H1 (cell line): Measurements from ENCODE around the gene CPXM2. TPM values are rescaled to one million over a fixed set of nuclear protein-coding genes. Genes with fewer than 3 reads are reported as not detected.
A peak's percentile ranks its signal among the peaks of the same experiment; 100 is the strongest.

Source experiments
- CTCF ChIA-PET: fragments of 300-600 bp; sonication (Branson Sonifier 250); formaldehyde crosslinking; loops from one replicate; lab custom pipeline; 2021; ENCODE audit not compliant: partially characterized antibody; lab: Charles Lee
- POLR2A ChIA-PET: fragments of 300-600 bp; sonication (Branson Sonifier 250); formaldehyde crosslinking; loops from one replicate; lab custom pipeline; 2021; ENCODE audit warnings: inconsistent platforms; ENCODE audit not compliant: partially characterized antibody; lab: Charles Lee
- DNase-seq, 2 experiments: peaks; one replicate each; pipeline versions ENCODE4 v3.0.0 to v3.0.0-alpha.2; 2010 to 2022; ENCODE audit warnings: low spot score in 2 of 2, low read depth in 1 of 2, mixed read lengths in 1 of 2
- FAIRE-seq: peaks from 2 replicates; lab custom pipeline; 2011; peaks lifted over from hg19 to GRCh38; lab: Jason Lieb, UNC
- H2AFZ ChIP-seq: 2 replicates; pipeline ENCODE4 v1.8.1; 2012; ENCODE audit warnings: low read length, inconsistent platforms
- H2AK5ac ChIP-seq: 2 replicates; pipeline ENCODE4 v1.6.1; 2013; ENCODE audit warnings: low read depth, low read length
- H2BK120ac ChIP-seq: replicated peaks from 2 replicates; pipeline ENCODE3; 2013; ENCODE audit warnings: low read depth, low read length, inconsistent platforms
- H2BK12ac ChIP-seq: 2 replicates; pipeline ENCODE4 v1.6.1; 2013; ENCODE audit warnings: low read depth, low read length
- H2BK15ac ChIP-seq: 2 replicates; pipeline ENCODE4 v1.6.1; 2013; ENCODE audit warnings: low read length
- H2BK20ac ChIP-seq: 2 replicates; pipeline ENCODE4 v1.6.1; 2013; ENCODE audit warnings: low read length
- H2BK5ac ChIP-seq: 2 replicates; pipeline ENCODE4 v1.6.1; 2013; ENCODE audit warnings: low read depth, low read length
- H3K14ac ChIP-seq: 2 replicates; pipeline ENCODE4 v1.6.1; 2013; ENCODE audit warnings: inconsistent platforms; ENCODE audit not compliant: insufficient read length
- H3K18ac ChIP-seq: 2 replicates; pipeline ENCODE4 v1.6.1; 2013; ENCODE audit warnings: low read length; ENCODE audit errors: extremely low read depth
- H3K23ac ChIP-seq: 2 replicates; pipeline ENCODE4 v1.6.1; 2013; ENCODE audit warnings: inconsistent platforms; ENCODE audit not compliant: insufficient read length
- H3K23me2 ChIP-seq: 2 replicates; pipeline ENCODE4 v1.6.1; 2013; ENCODE audit warnings: low read depth, low read length
- H3K27ac ChIP-seq: 2 replicates; pipeline ENCODE4 v1.6.1; 2011; ENCODE audit warnings: low read depth, low read length, inconsistent platforms
- H3K27me3 ChIP-seq, 4 experiments: replicated peaks in 1 of 4; 1 replicate in 1 of 4; 2 replicates in 3 of 4; pipeline versions ENCODE4 v1.6.1 to v1.8.1; 2011 to 2013; ENCODE audit warnings: low read length in 3 of 4, mild to moderate bottlenecking in 3 of 4, inconsistent platforms in 2 of 4, mixed read lengths in 2 of 4, moderate library complexity in 1 of 4; ENCODE audit not compliant: control insufficient read depth in 3 of 4, insufficient read depth in 3 of 4; ENCODE audit errors: extremely low read depth in 1 of 4
- H3K36me3 ChIP-seq, 4 experiments: 2 replicates each; pipeline versions ENCODE4 v1.6.1 to v1.8.1; 2011 to 2013; ENCODE audit warnings: mild to moderate bottlenecking in 4 of 4, low read length in 3 of 4, moderate library complexity in 2 of 4, control low read depth in 1 of 4, inconsistent platforms in 1 of 4; ENCODE audit not compliant: insufficient read depth in 4 of 4, control insufficient read depth in 2 of 4
- H3K4ac ChIP-seq: replicated peaks from 2 replicates; pipeline ENCODE3; 2013; ENCODE audit warnings: low read length, low read depth, mixed read lengths, inconsistent platforms; ENCODE audit not compliant: insufficient read length
- H3K4me1 ChIP-seq, 4 experiments: replicated peaks in 1 of 4; 1 replicate in 1 of 4; 2 replicates in 3 of 4; pipeline versions ENCODE4 v1.6.1 to v1.8.1; 2011 to 2013; ENCODE audit warnings: low read length in 3 of 4, inconsistent platforms in 2 of 4, mixed read lengths in 1 of 4; ENCODE audit not compliant: insufficient read depth in 4 of 4, control insufficient read depth in 3 of 4
- H3K4me2 ChIP-seq, 2 experiments: 2 replicates each; pipeline versions ENCODE4 v1.6.1 to v1.8.1; 2011 to 2013; ENCODE audit warnings: low read depth in 2 of 2, low read length in 2 of 2, control low read depth in 1 of 2, inconsistent platforms in 1 of 2, mild to moderate bottlenecking in 1 of 2; ENCODE audit not compliant: insufficient read depth in 1 of 2
- H3K4me3 ChIP-seq, 4 experiments: fragments of 200-600, 300-600 bp in 1 of 4; sonication (generic), shearing (Covaris generic), sonication (Bioruptor Twin) in 1 of 4; 2 replicates each; pipeline versions ENCODE4 v1.5.1 to v1.8.1; 2011 to 2016; ENCODE audit warnings: low read length in 4 of 4, low read depth in 3 of 4, control low read depth in 2 of 4, inconsistent platforms in 2 of 4, mild to moderate bottlenecking in 2 of 4, mixed read lengths in 1 of 4, moderate library complexity in 1 of 4; ENCODE audit not compliant: insufficient read depth in 2 of 4; ENCODE audit errors: extremely low read depth in 1 of 4
- H3K56ac ChIP-seq: replicated peaks from 2 replicates; pipeline ENCODE3; 2013; ENCODE audit warnings: low read depth, mild to moderate bottlenecking, mixed read lengths, low read length, inconsistent platforms; ENCODE audit not compliant: insufficient read length
- H3K79me1 ChIP-seq: 2 replicates; pipeline ENCODE4 v1.6.1; 2013; ENCODE audit warnings: low read depth, low read length, control low read depth
- H3K79me2 ChIP-seq, 2 experiments: 2 replicates each; pipeline versions ENCODE4 v1.6.1 to v1.8.1; 2012 to 2013; ENCODE audit warnings: low read length in 2 of 2, mild to moderate bottlenecking in 2 of 2, inconsistent platforms in 1 of 2; ENCODE audit not compliant: insufficient read depth in 2 of 2, control insufficient read depth in 1 of 2
- H3K9ac ChIP-seq, 4 experiments: replicated peaks in 1 of 4; 1 replicate in 1 of 4; 2 replicates in 3 of 4; pipeline versions ENCODE4 v1.6.1 to v1.8.1; 2011 to 2013; ENCODE audit warnings: low read depth in 3 of 4, low read length in 3 of 4, control low read depth in 2 of 4, mild to moderate bottlenecking in 2 of 4, moderate library complexity in 2 of 4, inconsistent platforms in 1 of 4; ENCODE audit errors: extremely low read depth in 1 of 4
- H3K9me3 ChIP-seq, 2 experiments: 2 replicates each; pipeline versions ENCODE4 v1.6.1 to v1.8.1; 2012 to 2013; ENCODE audit warnings: mild to moderate bottlenecking in 2 of 2, moderate library complexity in 2 of 2, control low read depth in 1 of 2, inconsistent platforms in 1 of 2, low read depth in 1 of 2, low read length in 1 of 2, mixed read lengths in 1 of 2; ENCODE audit not compliant: insufficient read depth in 2 of 2
- H4K20me1 ChIP-seq, 2 experiments: replicated peaks in 1 of 2; 2 replicates each; pipeline versions ENCODE3 to v1.8.1; 2011 to 2013; ENCODE audit warnings: inconsistent platforms in 2 of 2, low read length in 2 of 2, mild to moderate bottlenecking in 1 of 2; ENCODE audit not compliant: insufficient read depth in 2 of 2, control insufficient read depth in 1 of 2
- H4K5ac ChIP-seq: 2 replicates; pipeline ENCODE4 v1.6.1; 2013; ENCODE audit warnings: low read length, low read depth, mixed read lengths, inconsistent platforms; ENCODE audit not compliant: insufficient read length
- H4K8ac ChIP-seq: 2 replicates; pipeline ENCODE4 v1.8.0; 2013; ENCODE audit warnings: mild to moderate bottlenecking, moderate library complexity, low read length, inconsistent platforms; ENCODE audit not compliant: insufficient read depth; ENCODE audit errors: extremely low read depth
- H4K91ac ChIP-seq: replicated peaks from 2 replicates; pipeline ENCODE3; 2013; ENCODE audit warnings: low read length, mixed read lengths, inconsistent platforms; ENCODE audit not compliant: insufficient read length
- ASH2L ChIP-seq: fragments of 200-600, 300-600 bp; sonication (generic); IDR thresholded peaks from one replicate; pipeline ENCODE4 v1.7.1; 2017; ENCODE audit warnings: low read length
- BACH1 ChIP-seq: IDR thresholded peaks from 2 replicates; pipeline ENCODE4 v1.6.1; 2012; ENCODE audit warnings: low read length, improper control_type of control experiment
- CBX5 ChIP-seq: fragments of 300-800, 300-1000 bp; sonication (generic); IDR thresholded peaks from 2 replicates; pipeline ENCODE4 v1.7.1; 2016; ENCODE audit warnings: antibody characterized with exemption, low read length, low read depth
- CTCF ChIP-seq, 3 experiments: IDR thresholded peaks; 1 replicate in 2 of 3; 2 replicates in 1 of 3; pipeline versions ENCODE4 v1.5.1 to v1.6.1; 2011; ENCODE audit warnings: low read length in 3 of 3, mild to moderate bottlenecking in 3 of 3, inconsistent platforms in 2 of 3, low read depth in 1 of 3, moderate library complexity in 1 of 3; ENCODE audit not compliant: insufficient read depth in 1 of 3; ENCODE audit errors: control extremely low read depth in 1 of 3
- RAD21 ChIP-seq, 2 experiments: IDR thresholded peaks in 1 of 2; conservative IDR thresholded peaks in 1 of 2; 2 replicates each; pipeline ENCODE4 v1.6.1; 2011; ENCODE audit warnings: low read depth in 2 of 2, low read length in 2 of 2, improper control_type of control experiment in 1 of 2, inconsistent platforms in 1 of 2, mild to moderate bottlenecking in 1 of 2, moderate library complexity in 1 of 2
- SIRT6 ChIP-seq: IDR thresholded peaks from one replicate; pipeline ENCODE4 v1.7.1; 2012; ENCODE audit warnings: low read length, inconsistent platforms
- WGBS, 2 experiments: shearing (Covaris generic) in 1 of 2; methylation state at CpG; one replicate each; pipeline versions ENCODE4 v1.1.6 to v1.1.7; 2013 to 2015; ENCODE audit warnings: low lambda C conversion rate in 2 of 2, mixed read lengths in 2 of 2, inconsistent platforms in 1 of 2, low coverage in 1 of 2, missing lambda C conversion rate in 1 of 2; ENCODE audit not compliant: insufficient replicate concordance in 2 of 2, insufficient coverage in 1 of 2, insufficient read length in 1 of 2; ENCODE audit errors: extremely low coverage in 1 of 2, missing lambda C conversion rate in 1 of 2; 5-methylcytosine and 5-hydroxymethylcytosine counted together
- polyA plus RNA-seq, 7 experiments: library from polyadenylated mRNA; depleted of rRNA in 3 of 7; stranded (reverse) in 5 of 7; unstranded in 2 of 7; fragments of >200 nt in 5 of 7; fragments of 200-250 nt in 2 of 7; gene quantifications; 1 replicate in 5 of 7; 2 replicates in 1 of 7; 4 replicates in 1 of 7; pipeline versions ENCODE4 v1.2.1 to v1.2.3, GENCODE V29; 2011 to 2013; ENCODE audit warnings: missing spikeins in 2 of 7, mixed read lengths in 2 of 7
- total RNA-seq: library from RNA; stranded (reverse); fragmentation: NEBNext Ultra II Directional; extraction: Animal tissue kit (Norgen Biotek cat#: 25700); gene quantifications from 2 replicates; pipeline ENCODE4 v1.2.1, GENCODE V29; 2021

Gene CPXM2
- total and polyA plus RNA-seq, 2 of the 8 experiments (the other 6 are each of a cell fraction or from before 2014, with no cell fraction given) = 2.4 to 2.9 TPM

- no peak overlapping the region for H4K5ac ChIP-seq
- no peak overlapping the region for H3K27ac ChIP-seq
- H2AK5ac ChIP-seq = no peak overlapping the region
- WGBS, 2 experiments = 83% methylated on average over 6 of the region's 6 CpGs; no CpG with 5 or more reads in 1 of the 2 experiments
- no peak overlapping the region for H3K4me2 ChIP-seq
- no peaks in the 10 kb centered on the region for H3K9me3 ChIP-seq
- H2BK12ac ChIP-seq = no peak overlapping the region
- no peak overlapping the region for H3K4ac ChIP-seq
- H3K23me2 ChIP-seq = no peaks in the 10 kb centered on the region
- no peak for FAIRE-seq
- no peak overlapping the region for H2BK15ac ChIP-seq
- no peaks in the 10 kb centered on the region for H4K20me1 ChIP-seq
- DNase-seq = no peak
- H3K4me3 ChIP-seq = no peak overlapping the region
- H2BK20ac ChIP-seq = no peak overlapping the region
- CTCF ChIA-PET = interaction anchor here (0.7 to 5.1 kb wide), 15 partner anchors 11 to 266 kb away, joined by 3 to 30 read pairs (median 4); no protein-coding TSS in a partner anchor
- H4K8ac ChIP-seq = no peak overlapping the region
- H3K18ac ChIP-seq = no peak overlapping the region
- H3K79me1 ChIP-seq = no peaks in the 10 kb centered on the region
- no peak overlapping the region for H3K14ac ChIP-seq
- POLR2A ChIA-PET = no interaction called here
- no peak overlapping the region for H3K23ac ChIP-seq
- H3K79me2 ChIP-seq = no peaks in the 10 kb centered on the region
- H3K4me1 ChIP-seq = no peaks in the 10 kb centered on the region; a peak in 1 of 7 replicates
- no peak overlapping the region for H2BK120ac ChIP-seq
- H3K27me3 ChIP-seq = no peaks in the 10 kb centered on the region
- no peaks in the 10 kb centered on the region for H3K36me3 ChIP-seq
- H3K9ac ChIP-seq = no peak overlapping the region
- peak overlapping the region; percentile 38; the same call in 1 of the 2 replicates for H2AFZ ChIP-seq
- no peak overlapping the region for H2BK5ac ChIP-seq
- H3K56ac ChIP-seq = no peak overlapping the region
- no peak overlapping the region for H4K91ac ChIP-seq
- TF ChIP-seq CTCF (IDR thresholded peaks at IDR 0.05; ENCODE audit: control extremely low read depth in 1 of 3, insufficient read depth in 1 of 3, low read depth in 1 of 3, low read length in 3 of 3) = peak in 1 of 3 experiments; percentile 12; a peak in 1 of 4 replicates
- TF ChIP-seq ASH2L = no peak
- TF ChIP-seq SIRT6 = no peak
- TF ChIP-seq CBX5 = no peak
- no peak for TF ChIP-seq BACH1
- 0 out of 4 replicates have a peak, but pooled peaks of 1 of the 2 experiments have one; percentile 8 for TF ChIP-seq RAD21 (IDR thresholded peaks at IDR 0.05 in 1 of 2, conservative IDR thresholded peaks at IDR 0.05 in 1 of 2; ENCODE audit: low read depth in 2 of 2, low read length in 2 of 2)
Measured at GRCh38 chr10:123703195-123703790, 188.3 kb downstream of the CPXM2 start.
